HG02763 (cell line): ENCODE measurements around the gene PDZRN3.
A peak's percentile ranks its signal among the peaks of the same experiment; 100 is the strongest.
"Not testable (repeated sequence)": the region's sequence is repeated elsewhere in the genome, so short reads cannot be mapped to it uniquely, and the experiment has no call there.

Experiments
- ATAC-seq: cut with Tn5 transposase; IDR thresholded peaks from one replicate; pipeline ENCODE4 v1.9.1; 2021; ENCODE audit warnings: mild to moderate bottlenecking, moderate library complexity; ENCODE audit not compliant: unreplicated experiment

Gene PDZRN3

DNA sequence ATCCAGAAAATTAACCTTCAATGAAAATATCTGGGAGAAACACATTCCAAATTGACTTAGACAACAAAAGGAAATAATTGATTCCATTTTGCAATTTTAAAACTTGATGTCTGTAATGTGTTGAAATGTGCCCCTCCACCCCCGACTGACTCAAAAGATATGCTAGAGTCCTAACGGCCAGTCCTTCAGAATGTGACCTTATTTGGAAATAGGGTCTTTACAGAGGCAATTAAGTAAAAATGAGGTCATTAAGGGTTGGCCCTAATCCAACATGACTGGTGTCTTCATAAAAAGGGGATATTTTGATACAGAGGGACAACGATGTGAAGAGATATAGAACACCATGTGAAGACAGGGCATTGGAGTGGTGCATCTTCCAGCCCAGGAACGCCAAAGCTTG is 153.9 kb downstream of the PDZRN3 start:
- ATAC-seq: no peak

DNA sequence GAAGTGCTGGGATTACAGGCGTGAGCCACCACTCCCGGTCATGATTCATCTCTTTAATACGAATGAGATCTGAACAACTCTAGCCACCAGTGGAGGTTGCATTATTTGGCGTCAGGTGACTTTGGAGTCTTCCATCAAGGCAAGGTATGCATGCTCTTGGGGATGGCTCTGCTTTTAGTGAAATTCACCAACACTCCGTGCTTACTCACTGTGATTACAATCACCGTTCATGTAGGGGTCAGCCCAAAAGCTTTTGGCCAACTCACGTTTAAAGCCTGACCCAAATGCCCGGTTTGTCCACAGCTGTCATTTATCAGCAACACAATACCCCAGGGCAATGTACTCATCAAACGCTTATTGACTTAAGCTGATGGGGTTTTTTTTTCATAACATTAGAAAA is 155.4 kb downstream of the PDZRN3 start:
- no peak for ATAC-seq

DNA sequence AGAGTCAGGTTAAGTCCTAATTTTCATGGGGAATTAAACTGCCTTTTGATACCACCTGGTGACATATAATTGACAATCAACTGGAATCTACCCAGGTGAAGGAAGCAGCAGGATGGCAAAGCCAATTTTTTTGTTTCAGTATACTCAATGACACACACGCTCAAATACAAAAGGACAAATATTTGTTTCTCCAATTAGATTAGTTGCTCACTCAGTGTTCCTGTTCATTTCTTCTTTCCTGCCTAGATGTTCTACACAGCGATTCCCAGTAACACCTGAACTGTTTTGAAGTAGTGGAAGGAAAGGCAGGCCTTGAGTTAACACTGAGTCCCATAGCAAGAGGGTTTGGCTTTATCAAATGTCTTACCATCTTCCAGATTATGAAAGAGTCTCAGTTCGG is 157.5 kb downstream of the PDZRN3 start:
- no peak for ATAC-seq

DNA sequence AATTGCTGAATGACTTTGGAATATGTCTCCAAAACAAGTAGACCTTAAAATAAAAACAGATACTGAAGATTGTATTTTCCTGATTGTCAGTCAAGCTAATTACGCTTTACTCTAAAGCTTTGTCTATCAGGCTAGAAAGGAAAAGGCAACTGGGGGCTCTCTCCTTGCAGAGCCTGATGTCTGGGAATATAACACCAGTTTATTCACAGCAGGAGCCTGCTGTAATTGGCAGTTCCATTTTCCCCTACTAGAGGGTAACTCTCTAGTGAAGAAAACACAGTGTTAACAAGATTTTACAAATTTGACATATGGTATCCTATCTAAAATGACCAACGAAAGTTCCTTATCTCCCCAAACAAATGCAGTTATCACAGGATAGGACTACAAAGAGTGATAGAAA is 158.8 kb downstream of the PDZRN3 start:
- no peak for ATAC-seq

DNA sequence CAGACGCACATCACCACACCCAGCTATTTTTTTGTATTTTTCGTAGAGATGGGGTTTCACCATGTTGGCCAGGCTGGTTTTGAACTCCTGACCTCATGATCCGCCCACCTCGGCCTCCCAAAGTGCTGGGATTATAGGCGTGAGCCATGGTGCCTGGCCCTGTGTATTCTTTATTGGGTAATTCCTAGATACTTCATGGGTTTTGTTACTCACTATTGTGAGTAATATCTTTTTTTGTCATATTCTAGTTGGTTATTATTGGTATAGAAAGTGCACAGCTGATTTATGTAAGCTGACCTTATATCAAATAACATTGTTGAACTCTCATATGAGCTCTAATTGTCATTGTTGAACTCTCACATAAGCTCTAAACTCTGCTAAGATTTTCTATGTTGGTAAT is 160.6 kb downstream of the PDZRN3 start:
- not testable (repeated sequence) for ATAC-seq

DNA sequence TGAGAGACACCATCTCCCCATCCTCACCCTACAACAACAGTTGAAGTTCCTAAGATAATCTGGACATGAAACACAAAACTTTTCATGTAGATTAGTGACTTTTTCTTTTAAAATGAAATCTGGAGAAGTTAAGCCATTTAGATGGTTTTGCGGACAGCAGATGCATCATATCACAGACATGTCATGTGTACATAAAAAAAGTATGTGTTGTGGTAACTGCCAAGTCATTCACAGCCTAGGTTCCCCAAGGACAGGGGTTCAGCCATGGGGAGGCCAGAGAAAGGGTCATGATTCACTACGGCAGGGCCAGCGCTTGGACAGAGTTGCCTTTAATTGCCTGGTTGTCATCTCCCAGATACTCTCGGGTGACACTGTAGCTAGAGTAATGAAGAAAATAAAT is 163.2 kb downstream of the PDZRN3 start:
- no peak for ATAC-seq

DNA sequence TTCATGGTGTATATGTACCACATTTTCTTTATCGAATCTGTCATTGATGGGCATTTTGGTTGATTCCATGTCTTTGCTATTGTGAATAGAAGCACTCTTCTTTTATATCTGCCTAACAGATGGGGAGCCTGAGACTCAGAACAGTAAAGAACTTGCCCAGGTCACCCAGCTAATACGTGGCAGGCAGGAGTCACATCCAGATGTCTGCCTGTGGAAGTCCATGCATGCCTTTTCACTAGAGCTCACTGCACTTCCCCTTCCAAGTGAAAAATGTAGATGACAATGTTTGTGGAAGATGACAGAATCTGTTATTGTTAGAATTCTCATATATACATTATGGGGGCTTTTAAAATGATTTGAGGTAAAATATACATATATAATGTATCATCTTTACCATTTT is 165.0 kb downstream of the PDZRN3 start:
- no peak for ATAC-seq

DNA sequence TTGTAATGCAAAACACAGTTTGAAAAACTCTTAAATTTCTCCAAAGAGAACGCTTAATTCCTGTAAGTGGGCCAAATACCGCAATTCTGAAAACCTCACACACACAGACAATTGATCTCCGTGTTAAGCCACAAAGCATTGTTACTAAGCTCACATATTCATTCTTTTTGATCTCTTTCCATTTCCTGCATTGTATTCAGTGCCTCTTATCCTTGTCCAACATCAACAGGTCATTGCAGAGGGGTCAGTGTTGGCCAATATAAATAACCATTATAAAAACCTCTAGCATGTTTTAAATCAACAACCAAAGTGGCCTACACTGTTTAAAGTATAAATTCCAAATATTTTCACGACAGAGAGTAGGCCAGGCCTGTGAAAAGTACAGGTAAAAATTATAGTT is 171.1 kb downstream of the PDZRN3 start:
- no peak for ATAC-seq

DNA sequence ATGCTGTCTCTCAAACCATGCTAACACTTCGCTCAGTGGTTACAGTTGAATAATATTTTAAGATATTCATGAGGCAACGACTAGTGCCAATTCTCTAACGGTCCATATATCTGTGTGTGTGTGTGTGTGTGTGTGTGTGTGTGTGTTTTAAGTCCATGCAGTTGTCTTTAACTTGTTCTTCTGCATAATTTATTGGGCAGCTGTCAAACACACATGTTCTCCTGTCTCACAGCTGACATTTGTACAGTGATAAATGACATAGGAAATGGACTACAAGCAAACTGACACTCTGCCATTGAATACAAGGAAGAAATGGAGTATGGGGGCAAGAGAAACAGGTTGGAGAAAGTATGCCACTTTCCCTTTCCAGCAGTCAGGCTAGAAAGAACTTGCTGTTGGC is 172.0 kb downstream of the PDZRN3 start:
- ATAC-seq: no peak

DNA sequence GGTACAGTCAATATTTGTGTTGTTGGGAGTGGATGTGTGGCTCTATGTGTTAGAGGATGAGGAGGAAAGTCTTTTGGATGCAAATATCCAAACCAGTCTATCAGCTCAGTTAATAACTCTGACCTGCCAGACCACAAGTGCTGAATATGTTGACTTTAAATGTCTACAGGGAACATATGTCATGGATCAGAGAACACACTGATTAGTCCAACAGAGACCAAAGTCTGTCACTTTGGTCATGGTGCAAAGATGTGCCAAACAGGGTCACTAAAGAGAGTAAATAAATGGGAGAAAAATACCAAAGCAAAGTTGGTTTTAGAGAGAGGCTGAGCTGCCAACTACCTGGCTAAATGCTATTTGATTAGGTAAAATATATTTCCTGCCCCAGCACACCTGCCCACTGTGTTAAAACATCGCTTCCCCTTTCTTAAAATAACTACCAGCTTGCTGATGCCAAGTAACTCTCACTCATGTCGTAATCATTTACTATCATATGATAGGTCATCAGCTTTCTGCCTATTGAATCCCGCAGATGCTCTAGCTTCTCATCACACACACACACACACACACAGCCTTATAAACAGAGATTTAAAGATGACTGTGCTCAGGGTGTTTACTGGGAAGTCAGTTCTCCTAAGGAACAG is 173.3 kb downstream of the PDZRN3 start:
- ATAC-seq: no peak

DNA sequence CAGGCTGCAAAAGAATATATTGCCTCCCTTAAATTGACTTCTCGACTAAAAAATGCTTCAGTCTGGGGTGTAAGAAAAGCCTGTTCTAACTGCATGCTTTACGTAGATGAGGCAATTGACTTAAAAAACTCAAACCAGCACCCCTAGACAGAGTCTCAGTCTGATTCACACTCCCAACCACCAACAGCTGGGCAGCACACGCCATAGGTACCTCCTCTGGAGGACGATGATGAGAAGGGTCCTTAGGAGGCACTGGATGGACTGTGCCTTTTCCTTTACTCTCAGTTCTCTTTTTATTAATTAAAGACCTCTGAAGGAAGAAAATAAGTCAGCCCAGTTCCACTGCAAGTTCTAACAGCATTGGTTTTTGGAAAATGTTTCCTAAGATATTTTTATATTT is 175.0 kb downstream of the PDZRN3 start:
- ATAC-seq: peak; percentile 33

DNA sequence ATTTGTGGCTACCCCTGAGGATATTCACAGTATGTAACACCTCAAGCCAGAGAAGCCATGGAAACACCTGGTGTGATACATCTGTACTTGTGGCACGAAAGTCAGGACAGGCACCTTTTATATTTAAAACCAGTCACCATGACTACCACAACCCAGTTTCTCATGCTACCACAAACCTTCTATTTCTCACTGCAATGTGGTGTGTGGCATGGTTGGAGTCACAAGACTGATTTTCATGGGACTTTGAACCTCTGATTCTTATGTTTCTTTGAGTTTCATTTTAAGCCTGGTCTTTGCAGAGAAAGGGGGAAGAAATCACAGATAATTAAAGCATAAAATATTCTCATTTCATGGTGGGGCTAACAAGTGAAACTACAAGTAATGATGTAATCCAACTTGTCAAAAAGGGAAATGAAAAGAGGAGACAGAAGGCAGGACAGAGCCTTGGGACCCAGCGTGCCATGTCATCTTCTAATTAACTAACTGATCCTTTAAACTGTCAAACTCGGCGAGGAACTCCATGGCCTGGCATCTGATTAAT is 175.9 kb downstream of the PDZRN3 start:
- ATAC-seq: peak; percentile 93

DNA sequence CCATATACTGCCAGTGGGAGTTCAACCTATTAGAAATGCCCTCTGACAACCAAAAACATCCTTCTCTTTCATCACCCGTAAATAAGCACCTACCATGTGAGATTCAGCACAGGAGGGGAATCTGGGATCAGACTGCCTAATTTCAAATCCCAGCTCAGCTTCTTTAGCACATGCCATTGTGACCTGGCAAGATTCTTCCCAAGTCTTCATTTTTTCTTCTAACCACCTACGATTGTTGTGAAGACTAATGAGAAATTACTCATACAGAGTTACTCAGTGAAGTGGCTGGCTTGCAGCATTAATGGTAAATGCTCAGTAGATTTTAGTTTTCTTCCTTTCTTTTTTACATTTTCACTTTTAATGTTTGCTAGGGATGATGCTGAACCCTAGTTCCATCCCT is 176.7 kb downstream of the PDZRN3 start:
- ATAC-seq: no peak

DNA sequence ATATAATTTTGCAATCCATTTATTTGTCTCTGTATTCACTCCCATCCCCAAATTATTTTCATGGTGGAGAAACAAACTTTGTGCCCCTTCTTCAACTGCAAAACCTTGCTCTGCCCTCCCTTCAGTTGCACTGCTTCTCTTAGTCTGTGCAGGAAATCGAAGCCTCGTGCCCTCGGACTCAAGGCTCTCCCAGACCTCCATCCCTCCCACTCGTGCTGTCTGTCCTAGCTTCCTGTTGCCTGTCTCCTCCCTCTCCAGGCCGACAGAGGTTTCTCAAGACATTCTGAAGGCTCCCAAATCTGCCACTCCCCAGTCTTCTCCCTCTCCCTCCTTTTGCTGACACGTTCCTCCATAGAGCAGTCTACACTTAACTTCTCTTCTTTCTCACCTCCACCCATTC is 177.6 kb downstream of the PDZRN3 start:
- no peak for ATAC-seq

DNA sequence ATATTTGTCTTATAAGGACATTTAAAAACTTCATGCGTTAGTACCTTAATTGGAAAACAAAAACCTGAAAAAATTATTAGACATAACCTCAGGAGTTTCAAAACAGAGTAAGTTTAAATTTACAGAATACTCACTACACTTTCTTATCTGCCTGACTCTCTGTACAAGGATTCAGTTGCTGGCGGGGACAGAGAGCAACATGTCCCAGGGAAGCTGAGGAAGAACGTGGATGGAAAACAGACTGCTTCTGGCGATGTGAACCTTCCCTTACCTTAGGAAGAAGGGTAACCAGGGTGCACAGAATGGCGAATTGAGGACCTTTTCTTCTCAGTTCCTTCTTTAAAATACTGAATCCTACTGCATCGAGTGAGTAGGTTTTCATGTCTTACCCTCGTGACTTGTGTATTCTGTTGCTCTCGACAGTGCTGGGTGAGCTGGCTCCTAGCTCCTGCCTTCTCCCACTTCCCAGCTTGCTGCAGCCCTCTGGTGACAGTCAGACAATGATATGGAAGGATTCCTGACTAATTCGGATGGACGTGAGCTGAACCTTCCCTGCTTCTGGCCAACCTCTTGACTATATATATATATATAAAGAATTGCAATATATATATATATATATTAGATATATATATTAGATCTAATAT is 178.2 kb downstream of the PDZRN3 start:
- ATAC-seq: no peak

DNA sequence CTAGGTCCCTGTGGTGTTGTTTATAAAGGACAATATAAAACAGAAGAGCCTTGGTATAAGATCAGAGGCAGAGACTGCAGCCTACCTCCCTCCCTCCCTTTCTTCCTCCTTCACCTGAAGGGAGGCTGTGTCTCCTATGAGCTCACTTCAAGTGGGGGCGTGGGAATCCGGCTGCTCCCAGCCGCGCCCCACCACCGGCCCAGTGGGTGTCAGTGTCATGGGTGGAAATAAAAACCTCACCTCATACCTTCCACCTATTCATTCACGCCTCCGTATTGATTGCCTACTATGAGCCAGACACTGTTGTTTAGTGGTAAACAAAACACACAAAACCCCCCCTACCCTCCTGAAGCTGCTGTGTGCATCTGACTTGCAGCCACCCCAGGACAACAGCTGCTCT is 181.9 kb downstream of the PDZRN3 start:
- no peak for ATAC-seq

DNA sequence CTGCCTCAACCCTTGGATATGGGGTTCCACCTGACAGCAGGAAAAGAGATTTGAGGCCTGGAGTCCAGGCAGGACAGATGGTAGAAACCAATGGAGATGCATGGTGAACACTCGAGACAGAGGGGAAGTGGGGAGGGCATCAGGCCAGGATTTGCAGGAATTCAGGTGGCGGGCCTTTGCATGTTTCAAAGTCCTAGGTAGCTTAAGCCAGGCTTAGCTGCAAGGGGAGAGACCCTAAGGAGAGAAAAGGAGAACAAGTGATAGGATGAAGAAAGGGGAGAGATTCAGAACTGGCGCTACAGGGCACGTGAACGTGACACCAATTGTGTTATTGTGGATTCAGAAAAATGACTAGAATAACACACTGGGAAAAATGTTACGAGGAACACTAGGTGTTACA is 182.6 kb downstream of the PDZRN3 start:
- no peak for ATAC-seq

DNA sequence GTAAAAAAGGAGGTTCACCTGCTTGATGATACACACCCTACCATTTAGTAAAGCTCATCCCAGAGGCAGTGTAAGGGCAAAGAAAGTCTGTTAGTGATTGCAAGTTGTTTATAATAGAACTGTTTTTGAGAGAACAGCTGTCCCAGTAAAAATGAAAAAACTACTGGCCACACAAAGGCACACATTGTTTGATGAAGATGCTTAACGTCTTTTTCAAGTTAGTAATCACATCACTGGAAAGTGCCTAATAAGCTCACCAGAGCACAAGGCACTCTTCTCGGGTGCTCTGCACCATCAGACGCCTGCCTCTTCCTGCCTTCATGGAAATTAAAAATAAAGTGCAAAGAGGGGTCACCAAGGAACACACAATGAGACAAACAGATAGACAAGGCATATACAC is 186.9 kb downstream of the PDZRN3 start:
- no peak for ATAC-seq

DNA sequence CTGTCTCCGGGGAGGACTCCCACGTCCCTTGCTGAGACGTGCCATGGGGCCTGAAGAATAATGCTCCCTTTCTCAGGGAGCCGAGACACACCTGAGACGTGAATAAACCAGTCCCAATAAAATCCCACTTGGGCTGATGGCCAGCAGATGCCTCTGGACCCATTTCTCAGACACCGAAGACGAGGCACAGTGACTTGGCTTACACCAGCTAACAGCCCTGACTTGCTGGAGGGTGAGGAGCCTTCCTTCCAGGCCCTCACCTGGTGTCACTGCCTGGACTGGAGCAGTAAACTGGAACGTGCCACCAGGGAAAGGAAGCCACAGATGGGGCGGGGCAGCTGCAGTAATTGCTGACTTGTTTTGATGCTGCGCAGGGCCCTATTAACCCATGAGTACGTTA is 189.7 kb downstream of the PDZRN3 start:
- no peak for ATAC-seq

DNA sequence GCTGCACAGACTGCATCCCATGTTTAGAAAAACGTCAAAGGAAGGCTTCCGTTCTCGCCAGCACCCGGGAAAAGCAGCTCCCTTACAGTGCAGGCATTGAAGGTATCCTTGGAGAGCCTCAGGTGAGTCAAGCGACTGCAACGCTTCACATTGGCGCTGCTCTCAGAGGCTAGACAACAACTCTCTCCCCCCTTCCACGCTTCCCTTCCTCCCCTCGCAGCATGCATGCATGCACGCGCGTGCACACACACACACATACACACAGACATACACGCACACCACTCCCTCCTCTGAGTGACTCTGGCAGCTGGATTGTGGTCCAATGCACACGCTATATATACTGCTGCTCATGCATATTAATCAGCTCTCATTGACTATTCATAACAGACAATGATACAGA is 191.1 kb downstream of the PDZRN3 start:
- no peak for ATAC-seq

DNA sequence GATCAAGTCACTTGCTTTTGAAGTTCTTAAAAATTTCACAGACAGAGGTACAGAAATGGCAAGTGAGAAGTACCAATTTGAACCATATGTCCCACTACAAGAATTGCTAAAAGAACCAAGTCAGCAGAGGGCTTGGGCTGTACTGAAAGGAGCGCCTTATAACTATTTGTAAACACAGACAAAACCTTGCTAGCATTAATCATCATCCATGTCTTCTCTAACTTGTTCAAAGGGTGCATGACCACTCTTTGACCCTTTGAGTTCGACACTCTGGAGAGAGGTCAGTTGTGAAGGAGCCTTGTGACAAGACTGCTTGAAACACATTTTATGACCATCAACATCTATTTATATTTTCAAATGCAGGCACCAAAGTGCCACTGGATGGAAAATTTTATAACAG is 191.7 kb downstream of the PDZRN3 start:
- no peak for ATAC-seq

DNA sequence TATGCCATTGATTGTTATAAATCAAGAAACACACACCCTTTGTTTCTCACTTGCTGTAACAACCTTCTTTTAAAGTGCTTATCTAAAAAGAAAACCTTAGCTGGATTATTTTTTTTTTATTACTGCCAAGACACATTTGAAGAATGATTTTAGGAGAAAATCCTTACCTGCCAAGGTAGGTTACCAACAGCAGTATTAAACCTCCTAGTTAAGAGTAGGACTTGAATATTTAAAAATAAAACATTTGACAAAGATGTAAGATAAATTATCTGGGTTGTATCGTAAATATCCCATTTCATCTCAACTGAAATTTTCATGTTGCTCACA is 192.1 kb downstream of the PDZRN3 start:
- no peak for ATAC-seq
